Activated CD4-positive, CD25-positive, alpha-beta regulatory T cell (primary cell): ENCODE measurements around the gene EGLN1.

ENCODE experiments used
- DNase-seq, 4 experiments: peaks; one replicate each; lab custom pipeline; 2025; lab: John Stamatoyannopoulos, UW

EGLN1 gene

GRCh38 chr1:231421546-231421970 lies 529 bp downstream of the EGLN1 start:
- peak in 2 of 4 experiments; percentile 37 to 40 for DNase-seq

GRCh38 chr1:231420959-231421545 lies 1.0 kb downstream of the EGLN1 start:
- DNase-seq: peak in 3 of 4 experiments; percentile 10 to 27 (median 24)

- DNase-seq: no peak
Measured at GRCh38 chr1:231420299-231420958, 1.7 kb downstream of the EGLN1 start.

GRCh38 chr1:231419738-231420298 lies 2.3 kb downstream of the EGLN1 start:
- DNase-seq: no peak

GRCh38 chr1:231419147-231419546 lies 2.9 kb downstream of the EGLN1 start:
- DNase-seq: no peak

GRCh38 chr1:231418741-231419107 lies 3.4 kb downstream of the EGLN1 start:
- no peak for DNase-seq

GRCh38 chr1:231418101-231418740 lies 3.9 kb downstream of the EGLN1 start:
- no peak for DNase-seq

- no peak for DNase-seq
Measured at GRCh38 chr1:231417513-231417912, 4.6 kb downstream of the EGLN1 start.

GRCh38 chr1:231416901-231417300 lies 5.2 kb downstream of the EGLN1 start:
- no peak for DNase-seq

GRCh38 chr1:231415018-231415583 lies 7.0 kb downstream of the EGLN1 start:
- DNase-seq: no peak

- DNase-seq: no peak
Measured at GRCh38 chr1:231414260-231415016, 7.6 kb downstream of the EGLN1 start.

- DNase-seq: no peak
Measured at GRCh38 chr1:231413749-231414082, 8.4 kb downstream of the EGLN1 start.

GRCh38 chr1:231411036-231411531 lies 11.0 kb downstream of the EGLN1 start:
- no peak for DNase-seq

GRCh38 chr1:231410036-231410612 lies 12.0 kb downstream of the EGLN1 start:
- DNase-seq: no peak

GRCh38 chr1:231408528-231409094 lies 13.5 kb downstream of the EGLN1 start:
- no peak for DNase-seq

GRCh38 chr1:231407547-231408396 lies 14.3 kb downstream of the EGLN1 start:
- no peak for DNase-seq

- DNase-seq: no peak
Measured at GRCh38 chr1:231407049-231407448, 15.0 kb downstream of the EGLN1 start.

GRCh38 chr1:231404318-231404717 lies 17.8 kb downstream of the EGLN1 start:
- DNase-seq: no peak

- DNase-seq: no peak
Measured at GRCh38 chr1:231401478-231401877, 20.6 kb downstream of the EGLN1 start.
